ENCODE data around the gene CREBL2. TPM values are rescaled to one million over a fixed set of nuclear protein-coding genes. Genes with fewer than 3 reads are reported as not detected.
A peak's percentile ranks its signal among the peaks of the same experiment; 100 is the strongest.
"Not testable (repeated sequence)": the region's sequence is repeated elsewhere in the genome, so short reads cannot be mapped to it uniquely, and the experiment has no call there.

The CREBL2 gene, protein sequence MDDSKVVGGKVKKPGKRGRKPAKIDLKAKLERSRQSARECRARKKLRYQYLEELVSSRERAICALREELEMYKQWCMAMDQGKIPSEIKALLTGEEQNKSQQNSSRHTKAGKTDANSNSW
- total RNA-seq (2012; rRNA removed), result 18.8 and 24.8 TPM in 2 replicates

DNA sequence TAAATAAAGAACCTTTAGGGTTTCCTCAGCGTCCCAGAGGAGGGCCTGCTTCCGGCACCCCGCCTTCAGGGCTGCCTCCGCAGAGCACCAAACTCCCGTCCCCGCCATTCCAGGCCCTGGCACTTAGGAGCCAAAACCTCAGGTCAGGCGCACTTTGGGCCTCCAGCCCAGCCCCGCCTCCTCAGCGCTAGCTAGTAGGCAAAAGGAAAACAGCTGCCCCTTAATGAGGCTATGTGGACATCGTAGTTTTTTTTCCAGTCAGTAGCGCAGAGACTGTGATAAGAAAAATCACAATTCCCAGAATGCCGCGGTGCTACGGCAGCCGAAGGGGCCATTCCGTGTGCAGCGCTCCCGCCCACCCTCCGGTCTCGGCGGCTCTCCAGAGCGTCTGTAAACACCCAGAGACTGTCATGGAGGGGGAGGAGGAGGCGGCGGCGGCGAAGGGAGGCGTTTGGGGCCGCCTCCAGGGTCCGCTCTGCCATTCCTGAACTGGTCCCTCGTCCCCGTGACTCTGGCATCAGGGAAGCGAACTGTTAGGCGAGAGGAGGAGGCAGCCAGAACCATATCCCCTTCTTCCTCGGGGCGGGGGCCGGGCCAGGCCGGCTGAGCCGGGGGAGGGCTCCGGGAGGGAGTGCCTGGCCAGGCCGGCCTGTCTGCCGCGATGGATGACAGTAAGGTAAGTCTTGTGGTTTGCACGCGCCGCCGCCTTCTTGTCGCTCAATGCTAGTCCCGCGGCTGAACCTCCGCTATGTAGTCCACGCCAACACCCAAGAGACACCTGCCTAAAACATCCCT lies at the start of gene CREBL2:
Gene CREBL2, plus strand, starts transcription at position 365 of the 795 bp plus-strand sequence. Its CDS starts 297 bp downstream, at position 662.
- peaks cover 21% of the 10 kb centered on the region for H3K4me1 ChIP-seq (ENCODE audit: control insufficient read depth, insufficient read depth, low read length)
- H3K9me3 ChIP-seq (replicated peaks; ENCODE audit: low read length), result no peaks in the 10 kb centered on the region
- no peaks in the 10 kb centered on the region for H3K36me3 ChIP-seq (ENCODE audit: insufficient read depth, low read length)
- no peaks in the 10 kb centered on the region for H3K27me3 ChIP-seq (ENCODE audit: control insufficient read depth, insufficient read depth, low read length)
- H3K9ac ChIP-seq (ENCODE audit: low read depth, low read length), result peak within 1 kb of the TSS; percentile 90
- H3K4me2 ChIP-seq (ENCODE audit: low read length), result peak within 1 kb of the TSS; percentile 99
- H3K4me3 ChIP-seq (ENCODE audit: low read length), result peak within 1 kb of the TSS; percentile 91

DNA sequence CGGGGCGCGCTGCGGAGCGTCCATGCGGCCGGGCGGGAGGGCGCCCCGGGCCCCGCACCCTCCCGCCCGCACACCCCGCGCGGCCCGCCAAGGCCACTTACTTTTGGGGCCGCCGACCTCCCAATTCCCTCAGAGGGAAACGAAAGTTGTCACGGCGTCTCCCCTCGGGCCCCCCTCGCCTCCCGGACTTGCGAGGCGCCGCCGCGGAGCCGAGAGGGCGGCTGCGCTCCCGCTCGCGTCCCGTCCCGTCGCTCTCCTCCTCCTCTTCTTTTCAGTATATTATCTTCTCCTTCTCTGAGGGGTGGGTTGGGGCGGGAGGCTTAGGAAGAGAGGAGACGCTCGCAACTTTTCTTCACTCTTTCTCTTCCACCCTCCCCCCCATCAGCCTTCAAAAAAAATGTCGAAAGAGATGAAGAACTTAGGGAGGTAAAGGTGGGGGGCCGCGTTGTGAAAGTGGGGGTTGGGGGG lies 49.6 kb upstream of the CREBL2 start:
- no peaks in the 10 kb centered on the region for H3K36me3 ChIP-seq (ENCODE audit: insufficient read depth, low read length)
- H3K4me3 ChIP-seq (ENCODE audit: low read length), result peak overlapping the region; percentile 75
- H3K9me3 ChIP-seq (replicated peaks; ENCODE audit: low read length), result no peaks in the 10 kb centered on the region
- peak overlapping the region; percentile 90 for H3K9ac ChIP-seq (ENCODE audit: low read depth, low read length)
- peaks cover 7% of the 10 kb centered on the region for H3K4me1 ChIP-seq (ENCODE audit: control insufficient read depth, insufficient read depth, low read length)
- peaks cover 2% of the 10 kb centered on the region for H3K27me3 ChIP-seq (ENCODE audit: control insufficient read depth, insufficient read depth, low read length)
- H3K4me2 ChIP-seq (ENCODE audit: low read length), result peak overlapping the region; percentile 86

DNA sequence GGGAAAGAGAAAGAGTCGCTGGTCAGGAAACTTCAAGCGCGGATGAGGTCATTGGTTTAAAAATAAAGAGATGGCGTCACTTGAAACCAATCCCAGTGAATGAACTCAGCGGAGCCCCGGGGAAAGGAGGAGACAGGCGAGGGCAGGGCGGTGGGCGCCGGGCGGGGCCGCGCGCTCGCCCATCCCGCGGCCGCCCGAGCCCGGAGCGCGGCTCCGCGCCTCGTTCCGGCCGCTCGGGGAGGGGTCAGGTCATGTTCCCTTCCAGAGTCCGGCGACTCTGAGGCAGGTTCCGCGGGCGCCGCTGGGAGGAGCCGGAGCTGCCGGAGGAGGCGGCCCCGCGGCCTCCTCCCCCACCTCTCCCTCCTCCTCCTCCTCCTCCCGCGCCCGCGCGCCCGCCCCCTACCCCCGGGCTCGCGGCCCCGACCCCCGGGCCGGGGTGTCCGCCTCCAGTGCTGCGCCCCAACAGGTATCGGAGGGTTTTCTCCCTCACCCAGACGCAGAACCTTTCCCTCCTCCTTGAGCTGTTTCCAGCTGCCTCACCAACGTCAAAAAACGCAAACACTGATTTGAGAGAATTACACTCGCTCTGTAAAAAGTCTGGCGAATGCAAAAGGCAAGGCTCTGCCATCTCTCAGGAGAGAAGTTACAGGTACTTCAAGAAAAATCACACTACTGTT lies 49.0 kb upstream of the CREBL2 start, which contains the start of gene DUSP16:
Gene DUSP16, minus strand, starts transcription at position 279 of the 677 bp plus-strand sequence. CDS start 41,765 bp downstream, outside the sequence.
- peak within 1 kb of the TSS; percentile 86 for H3K4me2 ChIP-seq (ENCODE audit: low read length)

DNA sequence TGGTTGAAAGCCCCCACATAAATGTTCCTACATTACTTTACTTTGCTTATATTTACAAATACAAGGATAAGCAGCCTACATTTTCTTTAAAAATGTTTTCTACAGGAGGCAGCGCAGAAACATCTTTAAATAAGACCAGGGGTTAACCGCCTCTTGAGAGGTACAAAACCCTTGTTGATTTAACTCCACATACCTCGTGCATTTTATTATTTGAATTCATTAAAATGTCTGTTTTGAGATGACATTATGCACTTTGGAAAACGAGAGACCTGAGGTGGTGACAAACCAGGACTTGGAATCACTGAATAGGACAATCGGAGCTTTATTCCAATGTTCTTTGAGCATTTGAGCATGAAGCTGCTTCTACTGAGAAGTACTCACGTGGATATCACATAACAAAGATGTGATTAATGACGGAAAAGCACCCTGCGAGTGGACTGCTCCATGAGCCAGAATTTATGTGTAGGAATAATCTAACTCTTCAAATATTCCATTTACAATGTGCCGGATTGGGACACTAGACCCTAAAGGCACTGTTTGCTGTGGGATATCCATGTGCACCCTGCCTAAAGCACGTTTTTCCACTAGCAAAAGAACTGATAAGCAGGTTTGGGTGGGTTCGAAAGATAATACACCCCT lies 48.3 kb upstream of the CREBL2 start:
- Histone ChIP-seq H3K9me3 (replicated peaks; ENCODE audit: low read length) (no peaks in the 10 kb centered on the region), H3K36me3 (ENCODE audit: insufficient read depth, low read length) (no peaks in the 10 kb centered on the region), H3K4me1 (ENCODE audit: control insufficient read depth, insufficient read depth, low read length) (peaks cover 7% of the 10 kb centered on the region), H3K4me2 (ENCODE audit: low read length) (peak overlapping the region; percentile 71), H3K27me3 (ENCODE audit: control insufficient read depth, insufficient read depth, low read length) (peaks cover 15% of the 10 kb centered on the region), H3K4me3 (ENCODE audit: low read length) (peak overlapping the region; percentile 75), H3K9ac (ENCODE audit: low read depth, low read length) (peak overlapping the region; percentile 76)

More for the DNA sequence above, 49.0 kb upstream of the CREBL2 start, which contains the start of gene DUSP16:
- Histone ChIP-seq H3K9ac (ENCODE audit: low read depth, low read length) (peak within 1 kb of the TSS; percentile 90), H3K4me3 (ENCODE audit: low read length) (peak within 1 kb of the TSS; percentile 75), H3K27me3 (ENCODE audit: control insufficient read depth, insufficient read depth, low read length) (peaks cover 9% of the 10 kb centered on the region), H3K36me3 (ENCODE audit: insufficient read depth, low read length) (no peaks in the 10 kb centered on the region), H3K9me3 (replicated peaks; ENCODE audit: low read length) (no peaks in the 10 kb centered on the region), H3K4me1 (ENCODE audit: control insufficient read depth, insufficient read depth, low read length) (peaks cover 7% of the 10 kb centered on the region)

DNA sequence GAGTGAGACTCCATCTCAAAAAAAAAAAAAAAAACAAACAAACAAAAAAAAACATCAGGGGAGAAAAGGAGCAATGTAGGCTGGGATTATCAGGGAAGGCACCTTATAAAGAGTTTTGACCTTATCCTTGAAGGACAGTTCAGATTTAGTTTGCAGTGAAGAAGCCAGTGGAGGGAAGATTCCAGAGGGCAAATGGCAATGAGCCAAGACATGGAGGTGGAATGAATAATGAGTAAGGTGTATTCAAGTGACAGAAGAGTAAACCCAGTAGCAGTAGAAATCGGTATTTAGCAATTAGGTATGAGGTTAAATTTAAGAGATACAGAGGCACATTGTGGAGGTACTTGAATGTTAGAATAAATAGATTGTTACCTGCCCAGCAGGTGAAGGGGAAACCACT lies 46.8 kb upstream of the CREBL2 start:
- no peaks in the 10 kb centered on the region for H3K36me3 ChIP-seq (ENCODE audit: insufficient read depth, low read length)
- H3K4me1 ChIP-seq (ENCODE audit: control insufficient read depth, insufficient read depth, low read length), result peaks cover 7% of the 10 kb centered on the region
- H3K27me3 ChIP-seq (ENCODE audit: control insufficient read depth, insufficient read depth, low read length), result peaks cover 21% of the 10 kb centered on the region
- no peak overlapping the region for H3K9ac ChIP-seq (ENCODE audit: low read depth, low read length)
- H3K4me3 ChIP-seq (ENCODE audit: low read length), result no peak overlapping the region
- no peak overlapping the region for H3K4me2 ChIP-seq (ENCODE audit: low read length)
- no peaks in the 10 kb centered on the region for H3K9me3 ChIP-seq (replicated peaks; ENCODE audit: low read length)

DNA sequence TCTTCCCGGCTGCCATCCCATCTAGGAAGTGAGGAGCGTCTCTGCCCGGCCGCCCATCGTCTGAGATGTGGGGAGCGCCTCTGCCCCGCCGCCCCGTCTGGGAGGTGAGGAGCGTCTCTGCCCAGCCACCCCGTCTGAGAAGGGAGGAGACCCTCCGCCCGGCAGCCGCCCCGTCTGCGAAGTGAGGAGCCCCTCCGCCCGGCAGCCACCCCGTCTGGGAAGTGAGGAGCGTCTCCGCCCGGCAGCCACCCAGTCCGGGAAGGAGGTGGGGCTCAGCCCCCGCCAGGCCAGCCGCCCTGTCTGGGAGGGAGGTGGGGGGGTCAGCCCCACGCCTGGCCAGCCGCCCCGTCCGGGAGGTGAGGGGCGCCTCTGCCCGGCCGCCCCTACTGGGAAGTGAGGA lies 45.7 kb upstream of the CREBL2 start:
- H3K9me3 ChIP-seq (replicated peaks; ENCODE audit: low read length); H3K36me3 ChIP-seq (ENCODE audit: insufficient read depth, low read length); H3K4me2 ChIP-seq (ENCODE audit: low read length); H3K4me1 ChIP-seq (ENCODE audit: control insufficient read depth, insufficient read depth, low read length); H3K4me3 ChIP-seq (ENCODE audit: low read length); H3K9ac ChIP-seq (ENCODE audit: low read depth, low read length): not testable (repeated sequence)
- peaks cover 22% of the 10 kb centered on the region for H3K27me3 ChIP-seq (ENCODE audit: control insufficient read depth, insufficient read depth, low read length)

DNA sequence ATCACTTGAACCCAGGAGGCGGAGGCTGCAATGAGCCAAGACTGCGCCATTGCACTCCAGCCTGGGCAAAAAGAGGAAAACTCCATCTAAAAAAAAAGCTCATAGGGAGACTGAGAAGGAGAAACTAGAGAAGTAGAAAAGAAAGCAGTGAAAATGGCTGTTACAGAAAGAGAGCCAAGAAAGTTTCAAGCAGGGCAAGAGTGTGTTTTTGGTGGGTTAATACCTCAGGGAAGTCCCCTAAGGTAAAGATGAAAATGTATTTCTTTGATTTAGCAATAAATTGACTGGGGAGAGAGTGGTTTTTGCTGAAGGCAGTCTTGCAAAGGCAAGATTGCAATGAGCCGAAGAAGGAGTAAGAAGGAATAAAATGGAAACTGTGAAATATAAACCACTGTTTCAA lies 39.0 kb upstream of the CREBL2 start:
- no peaks in the 10 kb centered on the region for H3K4me1 ChIP-seq (ENCODE audit: control insufficient read depth, insufficient read depth, low read length)
- H3K9ac ChIP-seq (ENCODE audit: low read depth, low read length), result no peak overlapping the region
- no peak overlapping the region for H3K4me2 ChIP-seq (ENCODE audit: low read length)
- no peaks in the 10 kb centered on the region for H3K9me3 ChIP-seq (replicated peaks; ENCODE audit: low read length)
- no peak overlapping the region for H3K4me3 ChIP-seq (ENCODE audit: low read length)
- no peaks in the 10 kb centered on the region for H3K36me3 ChIP-seq (ENCODE audit: insufficient read depth, low read length)
- peaks cover 14% of the 10 kb centered on the region for H3K27me3 ChIP-seq (ENCODE audit: control insufficient read depth, insufficient read depth, low read length)

DNA sequence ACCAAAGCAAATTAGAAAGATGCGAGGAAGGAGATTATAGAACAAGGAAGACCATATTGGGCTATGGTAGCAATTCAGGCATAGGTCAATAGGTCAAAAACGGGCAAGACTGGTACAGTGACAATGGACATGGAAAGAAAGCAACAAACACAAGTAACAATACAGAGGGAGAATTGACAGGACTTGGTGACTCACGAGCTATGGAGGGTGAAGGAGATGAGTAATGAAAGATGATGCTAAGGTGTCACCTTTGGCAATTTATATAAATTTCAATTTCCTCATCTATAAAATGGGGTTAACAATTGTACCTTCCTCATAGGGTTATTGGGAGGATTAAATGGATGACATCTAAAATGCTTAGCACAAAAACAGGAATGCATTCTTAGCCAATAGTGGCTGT lies 33.9 kb upstream of the CREBL2 start:
- Histone ChIP-seq H3K4me1 (ENCODE audit: control insufficient read depth, insufficient read depth, low read length) (no peaks in the 10 kb centered on the region), H3K9ac (ENCODE audit: low read depth, low read length) (no peak overlapping the region), H3K9me3 (replicated peaks; ENCODE audit: low read length) (no peaks in the 10 kb centered on the region), H3K4me3 (ENCODE audit: low read length) (no peak overlapping the region), H3K4me2 (ENCODE audit: low read length) (no peak overlapping the region), H3K27me3 (ENCODE audit: control insufficient read depth, insufficient read depth, low read length) (no peaks in the 10 kb centered on the region), H3K36me3 (ENCODE audit: insufficient read depth, low read length) (no peaks in the 10 kb centered on the region)

DNA sequence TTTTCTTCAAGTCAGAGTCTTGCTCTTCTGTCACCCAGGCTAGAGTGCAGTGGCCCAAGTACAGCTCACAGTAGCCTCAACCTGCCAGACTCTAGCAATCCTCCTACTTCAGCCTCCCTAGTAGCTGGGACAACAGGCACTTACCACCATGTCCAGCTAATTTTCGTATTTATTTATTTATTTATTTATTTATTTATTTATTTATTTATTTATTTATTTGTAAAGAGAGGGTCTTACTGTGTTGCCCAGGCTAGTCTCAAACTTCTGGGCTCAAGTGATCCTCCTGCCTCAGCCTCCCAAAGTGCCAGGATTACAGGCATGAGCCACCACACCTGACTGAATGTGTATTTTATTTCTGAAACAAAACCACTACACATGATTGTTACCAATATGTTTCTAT lies 31.0 kb upstream of the CREBL2 start:
- H3K4me2 ChIP-seq (ENCODE audit: low read length), result not testable (repeated sequence)

DNA sequence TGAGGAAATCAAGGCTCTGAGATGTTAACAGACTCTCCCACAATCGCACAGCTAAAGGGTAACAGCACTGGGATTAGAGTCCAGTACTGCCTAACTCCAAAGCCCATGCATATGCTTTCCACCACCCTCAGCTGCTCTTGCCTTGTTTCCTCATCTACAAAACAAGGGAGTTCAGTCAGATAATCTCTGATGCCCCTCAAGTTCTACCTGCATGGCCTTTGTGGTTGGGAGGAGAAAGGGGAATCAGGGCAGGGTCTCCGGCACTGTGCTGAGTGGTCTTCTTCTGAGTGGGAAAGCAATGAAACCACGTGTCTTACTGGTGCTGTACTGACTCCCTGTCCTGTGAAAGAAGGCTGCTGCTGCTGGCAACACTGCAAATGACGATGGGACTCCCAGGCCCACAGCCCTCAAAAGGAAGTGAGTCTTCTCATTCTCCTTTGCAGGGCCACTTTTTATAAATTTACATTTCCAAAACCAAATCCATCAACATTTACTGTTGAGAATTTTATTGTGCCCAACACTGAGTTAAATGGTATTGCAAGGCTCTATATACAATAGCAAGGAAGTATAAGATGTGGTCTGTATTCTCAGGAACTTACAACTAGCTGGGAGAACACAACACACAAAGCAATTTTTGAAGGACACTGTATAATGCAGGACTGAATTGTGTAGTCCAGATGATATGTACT lies 29.3 kb upstream of the CREBL2 start:
- Histone ChIP-seq H3K4me3 (ENCODE audit: low read length) (no peak overlapping the region), H3K9me3 (replicated peaks; ENCODE audit: low read length) (no peaks in the 10 kb centered on the region), H3K36me3 (ENCODE audit: insufficient read depth, low read length) (no peaks in the 10 kb centered on the region), H3K4me2 (ENCODE audit: low read length) (no peak overlapping the region), H3K27me3 (ENCODE audit: control insufficient read depth, insufficient read depth, low read length) (peaks cover 7% of the 10 kb centered on the region), H3K9ac (ENCODE audit: low read depth, low read length) (no peak overlapping the region), H3K4me1 (ENCODE audit: control insufficient read depth, insufficient read depth, low read length) (no peaks in the 10 kb centered on the region)

More for the DNA sequence above, 31.0 kb upstream of the CREBL2 start:
- not testable (repeated sequence) for H3K9me3 ChIP-seq (replicated peaks; ENCODE audit: low read length); H3K9ac ChIP-seq (ENCODE audit: low read depth, low read length); H3K4me1 ChIP-seq (ENCODE audit: control insufficient read depth, insufficient read depth, low read length); H3K4me3 ChIP-seq (ENCODE audit: low read length); H3K36me3 ChIP-seq (ENCODE audit: insufficient read depth, low read length); H3K27me3 ChIP-seq (ENCODE audit: control insufficient read depth, insufficient read depth, low read length)

Measured in skeletal muscle satellite cell (primary cell).